T47D (cell line): Measurements from ENCODE around the gene STK32C.
A peak's percentile ranks its signal among the peaks of the same experiment; 100 is the strongest.
"Not testable (repeated sequence)": the region's sequence is repeated elsewhere in the genome, so short reads cannot be mapped to it uniquely, and the experiment has no call there.

ENCODE experiments used
- DNase-seq, 2 experiments: peaks; one replicate each; pipeline versions ENCODE4 v3.0.0 to v3.0.0-alpha.2; 2011 to 2012; ENCODE audit warnings: low read depth in 1 of 2, low spot score in 1 of 2
- JUND ChIP-seq: IDR thresholded peaks from 2 replicates; pipeline ENCODE4 v1.6.1; 2012; ENCODE audit warnings: low read depth
- in situ Hi-C: cut with HindIII; loops from 2 replicates; pipeline ENCODE4 v1.10.0; 2016; ENCODE audit warnings: low sequenced_read_pairs, low pct_unique_long_range_greater_than_20kb

STK32C gene

GRCh38 chr10:132225073-132225848 is 82.5 kb downstream of the STK32C start:
- DNase-seq = no peak
- TF ChIP-seq JUND = no peak
- in situ Hi-C loops = no loop called here

- no peak for DNase-seq
- in situ Hi-C loops = no loop called here
These were observed 83.2 kb downstream of the STK32C start for GRCh38 chr10:132224343-132225072.

GRCh38 chr10:132223611-132224342 is 84.0 kb downstream of the STK32C start:
- no peak for DNase-seq
- in situ Hi-C loops = no loop called here
- TF ChIP-seq JUND = no peak

More at GRCh38 chr10:132224343-132225072, 83.2 kb downstream of the STK32C start:
- no peak for TF ChIP-seq JUND

- in situ Hi-C loops = no loop called here
- no peak for TF ChIP-seq JUND
- DNase-seq = peak; percentile 84 to 85
These were observed 84.6 kb downstream of the STK32C start for GRCh38 chr10:132223156-132223590.

- DNase-seq = no peak
- no peak for TF ChIP-seq JUND
- in situ Hi-C loops = no loop called here
These were observed 85.0 kb downstream of the STK32C start for GRCh38 chr10:132222726-132223125.

- DNase-seq, in situ Hi-C loops: not testable (repeated sequence)
These were observed 86.8 kb downstream of the STK32C start for GRCh38 chr10:132220996-132221395.

- DNase-seq = no peak
- in situ Hi-C loops = no loop called here
- no peak for TF ChIP-seq JUND
These were observed 87.7 kb downstream of the STK32C start for GRCh38 chr10:132220061-132220460.

- DNase-seq = no peak
- in situ Hi-C loops = no loop called here
- TF ChIP-seq JUND = no peak
These were observed 88.3 kb downstream of the STK32C start for GRCh38 chr10:132219486-132219885.

GRCh38 chr10:132216441-132216840 is 91.3 kb downstream of the STK32C start:
- DNase-seq, in situ Hi-C loops: not testable (repeated sequence)

- no peak for TF ChIP-seq JUND
- no peak for DNase-seq
- in situ Hi-C loops = no loop called here
These were observed 93.8 kb downstream of the STK32C start for GRCh38 chr10:132213917-132214316.

GRCh38 chr10:132212816-132213215 is 94.9 kb downstream of the STK32C start:
- in situ Hi-C loops = no loop called here

GRCh38 chr10:132211246-132211645 is 96.5 kb downstream of the STK32C start:
- no peak for DNase-seq
- in situ Hi-C loops = no loop called here
- no peak for TF ChIP-seq JUND

More at GRCh38 chr10:132212816-132213215, 94.9 kb downstream of the STK32C start:
- DNase-seq = no peak
- no peak for TF ChIP-seq JUND

GRCh38 chr10:132210766-132211165 is 97.0 kb downstream of the STK32C start:
- in situ Hi-C loops = no loop called here
- no peak for DNase-seq
- TF ChIP-seq JUND = no peak
